GM12892 (cell line): ENCODE data around the gene ATP9B.

ENCODE experiments used
- POLR2A ChIP-seq: IDR thresholded peaks from 2 replicates; pipeline ENCODE4 v1.6.1; 2011; ENCODE audit warnings: low read depth, low read length, control low read depth
- TAF1 ChIP-seq: IDR thresholded peaks from 2 replicates; pipeline ENCODE4 v1.6.1; 2011; ENCODE audit warnings: low read depth, mild to moderate bottlenecking, control low read depth, low read length, borderline replicate concordance

- TF ChIP-seq POLR2A (no peak), TAF1 (no peak)
Observed at GRCh38 chr18:79118797-79119196, 49.6 kb downstream of the ATP9B start.
